Spleen (tissue), 11 donors: ENCODE results near the gene VWF. TPM values are rescaled to one million over a fixed set of nuclear protein-coding genes. Genes with fewer than 3 reads are reported as not detected.

Experiments
- DNase-seq: peaks from one replicate; pipeline ENCODE4 v3.0.0-alpha.2; 2020
- H3K27ac ChIP-seq, 8 donors: fragments of 200-600 bp; sonication (generic) in 7 of 8; 1 replicate in 4 of 8; 2 replicates in 4 of 8; pipeline versions ENCODE4 v1.5.0 to v1.8.0; 2016 to 2021; ENCODE audit warnings: inconsistent platforms in 4 of 8, mild to moderate bottlenecking in 4 of 8, moderate library complexity in 1 of 8
- H3K27me3 ChIP-seq, 7 donors: fragments of 200-600 bp; sonication (generic) in 6 of 7; replicated peaks in 1 of 7; 1 replicate in 4 of 7; 2 replicates in 3 of 7; pipeline versions ENCODE4 v1.5.0 to v1.8.0; 2016 to 2021; ENCODE audit warnings: inconsistent platforms in 3 of 7, mild to moderate bottlenecking in 1 of 7
- H3K36me3 ChIP-seq, 6 donors: fragments of 200-600 bp; sonication (generic) in 5 of 6; 1 replicate in 4 of 6; 2 replicates in 2 of 6; pipeline versions ENCODE4 v1.5.0 to v1.8.0; 2016 to 2021; ENCODE audit warnings: inconsistent platforms in 2 of 6
- H3K4me1 ChIP-seq, 6 donors: fragments of 200-600 bp; sonication (generic) in 5 of 6; 1 replicate in 3 of 6; 2 replicates in 3 of 6; pipeline versions ENCODE4 v1.5.0 to v1.8.0; 2016 to 2021; ENCODE audit warnings: inconsistent platforms in 3 of 6
- H3K4me3 ChIP-seq, 8 donors: fragments of 200-600 bp; sonication (generic) in 7 of 8; 1 replicate in 4 of 8; 2 replicates in 4 of 8; pipeline versions ENCODE4 v1.5.0 to v1.8.0; 2016 to 2021; ENCODE audit warnings: inconsistent platforms in 4 of 8, mild to moderate bottlenecking in 4 of 8, moderate library complexity in 2 of 8
- H3K9me3 ChIP-seq, 8 donors: fragments of 200-600 bp; sonication (generic) in 7 of 8; 1 replicate in 4 of 8; 2 replicates in 4 of 8; pipeline versions ENCODE4 v1.5.0 to v1.8.0; 2016 to 2021; ENCODE audit warnings: inconsistent platforms in 4 of 8
- POLR2A ChIP-seq, 3 donors: fragments of 450-650 bp; IDR thresholded peaks; one replicate each; pipeline ENCODE4 v1.5.1; 2017; ENCODE audit warnings: antibody characterized with exemption in 3 of 3, mild to moderate bottlenecking in 1 of 3
- POLR2AphosphoS5 ChIP-seq, 3 donors: sonication (generic); formaldehyde crosslinking; IDR thresholded peaks; one replicate each; pipeline ENCODE4 v1.5.1; 2017; ENCODE audit warnings: antibody characterized with exemption in 3 of 3
- WGBS, 5 donors: extraction: QIAGEN DNeasy Blood & Tissue Kit in 3 of 5; methylation state at CpG; one replicate each; pipeline versions ENCODE4 v1.1.5 to v1.1.7; 2013 to 2018; 5-methylcytosine and 5-hydroxymethylcytosine counted together
- intact Hi-C: fragments of 100-400 bp; cut with DNase I; formaldehyde crosslinking; loops from one replicate; pipeline ENCODE4 v1.15.0; 2023; ENCODE audit warnings: low total_unique reads
- polyA plus RNA-seq, 3 donors: library from polyadenylated mRNA; stranded (reverse); fragments of 200-250 nt; gene quantifications; one replicate each; pipeline ENCODE4 v1.2.1, GENCODE V29; 2013
- total RNA-seq, 7 donors: library from RNA; depleted of rRNA in 3 of 7; stranded (reverse); fragments of >200 nt in 3 of 7; fragmentation: NEBNext Ultra II Directional in 4 of 7; extraction: Animal tissue kit (Norgen Biotek cat#: 25700) in 4 of 7; gene quantifications; one replicate each; pipeline versions ENCODE4 v1.1.0 to v1.2.1, GENCODE V29; 2016 to 2021
- TF ChIP-seq, protein P1 (sequence below), 11 experiments: fragments of 200-600 bp in 7 of 11; fragments of 450-650 bp in 4 of 11; sonication (generic) in 4 of 11; IDR thresholded peaks in 8 of 11; conservative IDR thresholded peaks in 3 of 11; 1 replicate in 7 of 11; 2 replicates in 4 of 11; pipeline versions ENCODE4 v1.4.0 to v1.8.0; 2016 to 2021; ENCODE audit warnings: antibody characterized with exemption in 11 of 11, inconsistent platforms in 4 of 11, mild to moderate bottlenecking in 1 of 11
- donor health status: healthy with polysubstance abuse.
- donor health status: DM: no; HTN: no; CAD: no; lungs with moderate emphysema.
- donor health status: DM: no; HTN: no; CAD: no.
- donor health status: Bipolar disorder and iron deficiency.
- donor health status: healthy.
- donor health status: DM: no; HTN: no; CAD: no.
- donor health status: DM: yes; HTN: yes; CAD: no.

Gene VWF
- total and polyA plus RNA-seq, 10 donors = 12.9 to 957 (median 321) TPM

DNA sequence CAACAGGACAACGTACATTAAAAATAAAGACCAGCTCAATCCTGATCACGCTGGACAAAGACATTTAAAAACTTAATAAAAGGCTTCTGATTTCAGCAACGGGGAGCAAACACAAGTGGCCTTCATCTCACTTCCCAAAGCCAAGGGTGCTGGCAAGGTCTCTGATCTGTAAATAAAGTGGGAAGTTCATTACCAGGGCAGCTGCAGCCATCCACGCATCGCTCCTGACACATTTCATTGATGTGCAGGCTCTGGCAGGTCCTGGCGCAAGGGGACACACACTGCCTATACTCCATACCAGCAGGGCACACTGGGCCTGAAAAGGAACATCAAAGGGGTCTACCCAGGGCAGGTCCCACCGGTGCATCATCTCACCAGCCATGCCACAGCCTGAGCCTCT lies 51.0 kb downstream of the VWF start:
- peak; percentile 72 for DNase-seq
- intact Hi-C loops = no loop called here
- WGBS, 5 donors = 65 to 83% (median 74%) methylated on average over 7 of the region's 7 CpGs
- peaks cover 14 to 51% (median 43%) of the 10 kb centered on the region in 6 donors for H3K4me1 ChIP-seq
- H3K27ac ChIP-seq = peak overlapping the region in 7 of 8 donors; percentile 29 to 83 (median 78)
- H3K4me3 ChIP-seq = no peak overlapping the region
- peaks cover 0 to 11% (median 0%) of the 10 kb centered on the region in 6 donors for H3K36me3 ChIP-seq
- no peaks in the 10 kb centered on the region for H3K9me3 ChIP-seq
- H3K27me3 ChIP-seq = peaks cover 0 to 45% (median 5%) of the 10 kb centered on the region in 7 donors
- TF ChIP-seq POLR2AphosphoS5 (IDR thresholded peaks at IDR 0.05) = peak; percentile 19 to 65 (median 64)
- no peak for TF ChIP-seq POLR2A (IDR thresholded peaks at IDR 0.05)
- TF ChIP-seq, protein P1, sequence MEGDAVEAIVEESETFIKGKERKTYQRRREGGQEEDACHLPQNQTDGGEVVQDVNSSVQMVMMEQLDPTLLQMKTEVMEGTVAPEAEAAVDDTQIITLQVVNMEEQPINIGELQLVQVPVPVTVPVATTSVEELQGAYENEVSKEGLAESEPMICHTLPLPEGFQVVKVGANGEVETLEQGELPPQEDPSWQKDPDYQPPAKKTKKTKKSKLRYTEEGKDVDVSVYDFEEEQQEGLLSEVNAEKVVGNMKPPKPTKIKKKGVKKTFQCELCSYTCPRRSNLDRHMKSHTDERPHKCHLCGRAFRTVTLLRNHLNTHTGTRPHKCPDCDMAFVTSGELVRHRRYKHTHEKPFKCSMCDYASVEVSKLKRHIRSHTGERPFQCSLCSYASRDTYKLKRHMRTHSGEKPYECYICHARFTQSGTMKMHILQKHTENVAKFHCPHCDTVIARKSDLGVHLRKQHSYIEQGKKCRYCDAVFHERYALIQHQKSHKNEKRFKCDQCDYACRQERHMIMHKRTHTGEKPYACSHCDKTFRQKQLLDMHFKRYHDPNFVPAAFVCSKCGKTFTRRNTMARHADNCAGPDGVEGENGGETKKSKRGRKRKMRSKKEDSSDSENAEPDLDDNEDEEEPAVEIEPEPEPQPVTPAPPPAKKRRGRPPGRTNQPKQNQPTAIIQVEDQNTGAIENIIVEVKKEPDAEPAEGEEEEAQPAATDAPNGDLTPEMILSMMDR (IDR thresholded peaks at IDR 0.05 in 8 of 11, conservative IDR thresholded peaks at IDR 0.05 in 3 of 11) = no peak

DNA sequence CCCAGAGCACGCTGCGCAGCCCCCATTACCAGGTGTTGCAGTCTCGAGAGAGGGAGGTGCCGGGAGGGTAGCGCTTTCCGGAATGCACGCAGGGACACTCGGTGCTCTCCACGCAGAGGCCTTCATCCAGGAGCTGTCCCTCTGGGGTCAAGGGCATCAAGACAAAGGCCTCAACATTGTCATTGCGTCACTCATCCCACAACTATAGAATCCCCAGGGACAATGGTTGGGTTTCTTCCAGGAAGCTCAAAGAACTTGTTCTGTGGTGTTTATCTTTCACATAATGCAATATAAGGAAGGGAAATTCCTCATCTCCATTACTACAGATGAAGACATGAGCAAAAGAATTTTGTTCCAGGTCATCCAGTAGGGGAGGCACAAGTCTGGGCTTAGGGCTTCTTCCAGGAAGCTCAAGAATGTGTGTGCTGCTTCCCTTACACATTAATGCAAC lies 52.1 kb downstream of the VWF start:
- TF ChIP-seq POLR2A (IDR thresholded peaks at IDR 0.05) (no peak), POLR2AphosphoS5 (IDR thresholded peaks at IDR 0.05) (peak; percentile 58 to 72 (median 67))
- TF ChIP-seq, protein P1 (IDR thresholded peaks at IDR 0.05 in 8 of 11, conservative IDR thresholded peaks at IDR 0.05 in 3 of 11) = peak in 1 of 11 experiments; percentile 5

DNA sequence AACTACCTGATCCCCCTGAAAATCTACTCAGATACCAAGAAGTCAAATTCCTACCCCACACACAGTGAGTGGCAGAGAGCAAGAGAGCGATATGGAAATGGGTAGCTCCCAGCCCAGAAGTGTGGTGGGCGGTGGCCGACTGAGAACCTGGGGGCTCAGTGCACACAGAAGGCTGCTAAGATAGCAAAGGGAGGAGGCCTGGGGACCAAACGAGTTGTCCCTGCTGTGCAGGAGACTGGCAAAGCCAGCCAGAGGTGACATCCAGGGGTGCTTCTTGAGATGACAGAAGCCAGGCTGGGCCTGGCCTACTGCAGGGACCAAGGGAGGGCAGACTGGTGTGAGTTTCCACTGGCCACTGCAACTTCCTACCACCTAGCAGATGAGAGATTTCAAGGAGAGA lies 52.9 kb downstream of the VWF start:
- DNase-seq = no peak
- Histone ChIP-seq H3K9me3 (no peaks in the 10 kb centered on the region), H3K36me3 (peaks cover 0 to 10% (median 0%) of the 10 kb centered on the region in 6 donors), H3K4me3 (no peak overlapping the region), H3K27ac (peak overlapping the region; percentile 9 to 83 (median 66)), H3K27me3 (peaks cover 0 to 32% (median 5%) of the 10 kb centered on the region in 7 donors), H3K4me1 (peaks cover 14 to 67% (median 45%) of the 10 kb centered on the region in 6 donors)
- intact Hi-C loops = no loop called here
- 77 to 94% (median 89%) methylated on average over 4 of the region's 4 CpGs for WGBS, 5 donors
- no peak for TF ChIP-seq POLR2AphosphoS5 (IDR thresholded peaks at IDR 0.05)

More for the DNA sequence above, 52.1 kb downstream of the VWF start:
- Histone ChIP-seq H3K36me3 (peaks cover 0 to 10% (median 0%) of the 10 kb centered on the region in 6 donors), H3K27ac (peak overlapping the region in 7 of 8 donors; percentile 48 to 83 (median 78)), H3K9me3 (no peaks in the 10 kb centered on the region), H3K4me3 (no peak overlapping the region), H3K27me3 (peaks cover 0 to 40% (median 5%) of the 10 kb centered on the region in 7 donors), H3K4me1 (peaks cover 14 to 59% (median 44%) of the 10 kb centered on the region in 6 donors)
- intact Hi-C loops = no loop called here
- 52 to 93% (median 86%) methylated on average over 10 of the region's 10 CpGs for WGBS, 5 donors
- DNase-seq = no peak

DNA sequence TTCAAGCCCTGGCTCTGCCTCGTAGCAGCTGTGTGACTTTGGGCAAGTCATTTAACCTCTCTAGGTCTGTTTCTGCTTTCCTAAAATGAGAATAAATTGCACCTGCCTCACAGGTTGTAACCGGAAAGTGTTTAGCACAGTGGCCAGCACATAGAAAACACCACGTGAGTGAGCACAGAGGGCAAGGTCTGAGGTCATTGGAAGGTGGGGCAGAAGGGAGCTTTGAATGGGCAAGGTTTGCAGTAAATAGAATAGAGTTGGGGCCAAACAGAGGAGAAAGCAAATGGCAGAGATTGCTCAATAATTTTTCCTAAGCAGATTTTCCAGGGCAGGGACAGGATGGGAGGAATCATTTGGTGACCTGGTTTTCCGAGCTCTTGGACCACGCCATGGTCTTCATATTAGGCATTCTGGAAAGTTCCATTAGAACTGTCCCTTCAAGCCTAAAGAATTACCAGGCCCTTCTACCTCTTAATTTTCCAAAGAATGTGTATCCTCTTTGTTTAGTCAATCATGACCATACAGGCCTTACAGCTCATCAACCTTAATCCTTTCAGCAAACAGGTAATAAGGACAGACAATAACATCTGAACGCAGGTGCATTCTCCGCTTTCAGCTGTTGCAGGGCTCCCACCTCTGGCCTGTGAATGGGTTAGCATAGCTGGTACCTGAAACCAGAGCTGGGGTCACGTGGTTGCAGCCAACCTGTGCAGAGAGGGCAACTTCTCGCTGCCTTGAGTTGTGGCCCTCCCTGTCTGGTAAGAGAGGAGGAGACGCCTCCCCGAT lies 53.8 kb downstream of the VWF start:
- peaks cover 12 to 65% (median 41%) of the 10 kb centered on the region in 6 donors for H3K4me1 ChIP-seq

More for the DNA sequence above, 53.8 kb downstream of the VWF start:
- H3K36me3 ChIP-seq = peaks cover 0 to 10% (median 0%) of the 10 kb centered on the region in 6 donors
- H3K27ac ChIP-seq = peak overlapping the region in 4 of 8 donors; percentile 29 to 83 (median 75)
- peaks cover 0 to 24% (median 5%) of the 10 kb centered on the region in 7 donors for H3K27me3 ChIP-seq
- WGBS, 5 donors = 79 to 90% (median 85%) methylated on average over 11 of the region's 11 CpGs
- TF ChIP-seq POLR2AphosphoS5 (IDR thresholded peaks at IDR 0.05) (no peak), POLR2A (IDR thresholded peaks at IDR 0.05) (no peak)
- TF ChIP-seq, protein P1 (IDR thresholded peaks at IDR 0.05 in 8 of 11, conservative IDR thresholded peaks at IDR 0.05 in 3 of 11) = no peak
- intact Hi-C loops = no loop called here
- no peak for DNase-seq
- H3K9me3 ChIP-seq = no peaks in the 10 kb centered on the region
- H3K4me3 ChIP-seq = no peak overlapping the region
